Astrocyte (in vitro differentiated cells and primary cell): ENCODE measurements around the gene YIF1A.

Source experiments
- CTCF ChIP-seq: IDR thresholded peaks from 2 replicates; pipeline ENCODE4 v1.5.1; 2011; ENCODE audit warnings: low read depth, mild to moderate bottlenecking, inconsistent platforms, low read length, moderate library complexity; ENCODE audit not compliant: insufficient read depth
- EZH2 ChIP-seq: IDR thresholded peaks from 2 replicates; pipeline ENCODE4 v1.6.1; 2012; ENCODE audit warnings: mild to moderate bottlenecking, low read length, inconsistent platforms; ENCODE audit not compliant: insufficient read depth

DNA sequence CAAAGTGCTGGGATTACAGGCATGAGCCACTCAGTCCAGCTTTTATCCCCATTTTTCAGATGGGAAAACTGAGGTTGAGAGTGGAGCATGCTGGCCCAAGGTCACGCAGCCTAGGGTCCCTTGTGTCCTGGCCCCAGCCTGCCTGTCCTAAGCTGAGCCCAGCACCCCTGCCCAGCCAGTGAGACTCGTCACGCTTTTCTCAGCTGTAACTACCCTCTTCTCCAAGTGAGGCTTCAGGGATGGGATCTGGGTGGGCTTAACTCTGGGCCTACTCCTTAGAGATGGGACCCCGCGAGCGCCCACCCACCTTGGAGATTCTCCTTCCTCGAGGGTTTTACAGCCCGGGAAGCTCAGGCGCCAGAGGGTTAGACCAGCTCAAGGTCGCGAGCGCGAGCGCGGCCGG is 2.4 kb upstream of the YIF1A start:
- TF ChIP-seq CTCF (no peak), EZH2 (no peak)
